ENCODE data around the gene SERPINA5. TPM values are rescaled to one million over a fixed set of nuclear protein-coding genes. Genes with fewer than 3 reads are reported as not detected.
A peak's percentile ranks its signal among the peaks of the same experiment; 100 is the strongest.

The SERPINA5 gene
- total and polyA plus RNA-seq, 2 of the 13 experiments (the other 11 are each of a cell fraction or from before 2014, with no cell fraction given) = 449 to 498 TPM

GRCh38 chr14:94543449-94544124, 37.6 kb upstream of the SERPINA5 start:
- Histone ChIP-seq H3K4me2 (ENCODE audit: low read depth, low read length) (peak overlapping the region; percentile 25; the same call in 1 of the 2 replicates), H3K27ac (ENCODE audit: extremely low read length, insufficient read depth, low read length) (no peak overlapping the region), H4K20me1 (ENCODE audit: insufficient read depth, low read length) (no peaks in the 10 kb centered on the region), H3K36me3 (replicated peaks in 1 of 2; ENCODE audit: control insufficient read depth in 1 of 2, insufficient read depth in 2 of 2, low read length in 2 of 2) (no peaks in the 10 kb centered on the region), H3K79me2 (ENCODE audit: insufficient read depth, low read length) (no peaks in the 10 kb centered on the region), H3K4me1 (ENCODE audit: insufficient read depth, low read length) (peaks cover 99% of the 10 kb centered on the region), H3K9me3 (ENCODE audit: low read length) (no peaks in the 10 kb centered on the region), H3K27me3 (ENCODE audit: control insufficient read depth in 1 of 2, insufficient read depth in 2 of 2, low read length in 2 of 2) (no peaks in the 10 kb centered on the region), H3K4me3 (replicated peaks in 1 of 3; ENCODE audit: insufficient read depth in 1 of 3, low read depth in 2 of 3, low read length in 3 of 3) (no peak overlapping the region), H3K9ac (ENCODE audit: insufficient read depth, low read depth, low read length) (no peak overlapping the region), H2AFZ (ENCODE audit: low read length) (no peak overlapping the region)
- FAIRE-seq = peak; percentile 68
- ChIA-PET CTCF (ENCODE audit: low intra/inter-chr PET ratio, low total read pairs) (no interaction called here), POLR2A (interaction anchor here (1.5 to 2.0 kb wide), 4 partner anchors 22 to 155 kb away, joined by 3 to 8 read pairs (median 5); partner anchors contain the start of gene SERPINA1)
- WGBS (ENCODE audit: low lambda C conversion rate) = 60% methylated on average over 10 of the region's 15 CpGs
- BruUV-seq (replicated peaks) = no TSS peak
- peak; percentile 39 for DNase-seq (ENCODE audit: low spot score)
- in situ Hi-C loops (cut with HindIII; ENCODE audit: extremely low pct_ligation_motif_present, low pct_unique_long_range_greater_than_20kb) = loop anchor here (10.0 kb wide), 1 partner anchor 141 kb away; no protein-coding TSS in a partner anchor
- intact Hi-C loops (cut with micrococcal nuclease; ENCODE audit: unreplicated experiment) = loop anchor here (5.0 kb wide), 2 partner anchors 36 to 139 kb away; partner anchors contain the start of gene SERPINA12
- ATAC-seq = peak; percentile 28
- peak in 1 of 2 experiments; percentile 45; a peak in 2 of 4 replicates for TF ChIP-seq MAFK (conservative IDR thresholded peaks at IDR 0.05 in 1 of 2, IDR thresholded peaks at IDR 0.05 in 1 of 2; ENCODE audit: low read length in 2 of 2)
- TF ChIP-seq ZNF607 (CRISPR knock-in tag; IDR thresholded peaks at IDR 0.05; ENCODE audit: borderline replicate concordance) = 0 out of 2 replicates have a peak, but pooled peaks have one; percentile 50
- TF ChIP-seq KDM2A (CRISPR knock-in tag; IDR thresholded peaks at IDR 0.05; ENCODE audit: borderline replicate concordance, low read depth) = 0 out of 2 replicates have a peak, but pooled peaks have one; percentile 28
- peak; percentile 82 for TF ChIP-seq FOXA3 (CRISPR knock-in tag; IDR thresholded peaks at IDR 0.05)
- TF ChIP-seq HMG20A (CRISPR knock-in tag; IDR thresholded peaks at IDR 0.05; ENCODE audit: borderline replicate concordance) = peak; percentile 14; the same call in 1 of the 2 replicates
- TF ChIP-seq ARID5B (CRISPR knock-in tag; IDR thresholded peaks at IDR 0.05) = peak; percentile 51; the same call in 1 of the 2 replicates
- TF ChIP-seq, protein P1, sequence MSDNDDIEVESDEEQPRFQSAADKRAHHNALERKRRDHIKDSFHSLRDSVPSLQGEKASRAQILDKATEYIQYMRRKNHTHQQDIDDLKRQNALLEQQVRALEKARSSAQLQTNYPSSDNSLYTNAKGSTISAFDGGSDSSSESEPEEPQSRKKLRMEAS (IDR thresholded peaks at IDR 0.05) = peak; percentile 74
- no peak for TF ChIP-seq HMG20B (CRISPR knock-in tag; conservative IDR thresholded peaks at IDR 0.05)
- TF ChIP-seq ZNF572 (CRISPR knock-in tag; IDR thresholded peaks at IDR 0.05) = 0 out of 2 replicates have a peak, but pooled peaks have one; percentile 34
- TF ChIP-seq FOXK2 (IDR thresholded peaks at IDR 0.05) = peak; percentile 25; the same call in 1 of the 2 replicates
- TF ChIP-seq, protein P2, sequence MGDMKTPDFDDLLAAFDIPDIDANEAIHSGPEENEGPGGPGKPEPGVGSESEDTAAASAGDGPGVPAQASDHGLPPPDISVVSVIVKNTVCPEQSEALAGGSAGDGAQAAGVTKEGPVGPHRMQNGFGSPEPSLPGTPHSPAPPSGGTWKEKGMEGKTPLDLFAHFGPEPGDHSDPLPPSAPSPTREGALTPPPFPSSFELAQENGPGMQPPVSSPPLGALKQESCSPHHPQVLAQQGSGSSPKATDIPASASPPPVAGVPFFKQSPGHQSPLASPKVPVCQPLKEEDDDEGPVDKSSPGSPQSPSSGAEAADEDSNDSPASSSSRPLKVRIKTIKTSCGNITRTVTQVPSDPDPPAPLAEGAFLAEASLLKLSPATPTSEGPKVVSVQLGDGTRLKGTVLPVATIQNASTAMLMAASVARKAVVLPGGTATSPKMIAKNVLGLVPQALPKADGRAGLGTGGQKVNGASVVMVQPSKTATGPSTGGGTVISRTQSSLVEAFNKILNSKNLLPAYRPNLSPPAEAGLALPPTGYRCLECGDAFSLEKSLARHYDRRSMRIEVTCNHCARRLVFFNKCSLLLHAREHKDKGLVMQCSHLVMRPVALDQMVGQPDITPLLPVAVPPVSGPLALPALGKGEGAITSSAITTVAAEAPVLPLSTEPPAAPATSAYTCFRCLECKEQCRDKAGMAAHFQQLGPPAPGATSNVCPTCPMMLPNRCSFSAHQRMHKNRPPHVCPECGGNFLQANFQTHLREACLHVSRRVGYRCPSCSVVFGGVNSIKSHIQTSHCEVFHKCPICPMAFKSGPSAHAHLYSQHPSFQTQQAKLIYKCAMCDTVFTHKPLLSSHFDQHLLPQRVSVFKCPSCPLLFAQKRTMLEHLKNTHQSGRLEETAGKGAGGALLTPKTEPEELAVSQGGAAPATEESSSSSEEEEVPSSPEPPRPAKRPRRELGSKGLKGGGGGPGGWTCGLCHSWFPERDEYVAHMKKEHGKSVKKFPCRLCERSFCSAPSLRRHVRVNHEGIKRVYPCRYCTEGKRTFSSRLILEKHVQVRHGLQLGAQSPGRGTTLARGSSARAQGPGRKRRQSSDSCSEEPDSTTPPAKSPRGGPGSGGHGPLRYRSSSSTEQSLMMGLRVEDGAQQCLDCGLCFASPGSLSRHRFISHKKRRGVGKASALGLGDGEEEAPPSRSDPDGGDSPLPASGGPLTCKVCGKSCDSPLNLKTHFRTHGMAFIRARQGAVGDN (CRISPR knock-in tag; IDR thresholded peaks at IDR 0.05) = peak; percentile 50
- 0 out of 4 replicates have a peak, but pooled peaks of 1 of the 2 experiments have one; percentile 31 for TF ChIP-seq KLF16 (CRISPR knock-in tag; IDR thresholded peaks at IDR 0.05)
- TF ChIP-seq CTCF (CRISPR knock-in tag; IDR thresholded peaks at IDR 0.05) = peak; percentile 49
